ENCODE results near the gene GAPDH.
A peak's percentile ranks its signal among the peaks of the same experiment; 100 is the strongest.

GAPDH gene

DNA sequence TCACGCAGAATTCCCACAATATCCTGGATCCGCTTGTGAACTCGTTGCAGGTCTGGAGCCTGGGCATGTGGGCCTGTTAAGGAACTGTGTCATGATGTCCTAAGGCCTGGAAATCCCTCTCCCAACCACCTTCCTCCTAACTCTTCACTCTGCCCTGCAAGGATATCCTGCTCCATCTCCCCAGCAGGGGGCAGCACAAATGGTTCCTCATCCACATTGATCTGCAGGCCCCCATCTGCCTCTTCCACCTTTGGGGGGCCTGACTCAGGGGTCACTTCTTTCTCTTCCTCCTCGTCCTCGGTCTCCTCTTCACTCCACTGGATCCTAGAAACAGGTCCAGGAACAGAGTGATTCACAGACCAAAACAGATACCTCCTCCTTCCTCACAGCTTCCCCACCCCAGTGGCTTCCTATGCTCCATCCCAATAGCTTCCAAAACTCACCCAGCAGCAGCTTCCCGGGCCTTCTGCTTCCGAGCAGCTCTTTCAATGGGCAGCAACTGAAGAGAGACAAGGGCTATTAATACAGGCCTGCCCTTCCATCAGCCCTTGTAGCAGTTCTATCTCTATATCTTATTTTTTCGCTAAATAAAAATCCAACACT lies 29.2 kb downstream of the GAPDH start:
- peak; percentile 71 for DNase-seq (ENCODE audit: low read depth)

DNA sequence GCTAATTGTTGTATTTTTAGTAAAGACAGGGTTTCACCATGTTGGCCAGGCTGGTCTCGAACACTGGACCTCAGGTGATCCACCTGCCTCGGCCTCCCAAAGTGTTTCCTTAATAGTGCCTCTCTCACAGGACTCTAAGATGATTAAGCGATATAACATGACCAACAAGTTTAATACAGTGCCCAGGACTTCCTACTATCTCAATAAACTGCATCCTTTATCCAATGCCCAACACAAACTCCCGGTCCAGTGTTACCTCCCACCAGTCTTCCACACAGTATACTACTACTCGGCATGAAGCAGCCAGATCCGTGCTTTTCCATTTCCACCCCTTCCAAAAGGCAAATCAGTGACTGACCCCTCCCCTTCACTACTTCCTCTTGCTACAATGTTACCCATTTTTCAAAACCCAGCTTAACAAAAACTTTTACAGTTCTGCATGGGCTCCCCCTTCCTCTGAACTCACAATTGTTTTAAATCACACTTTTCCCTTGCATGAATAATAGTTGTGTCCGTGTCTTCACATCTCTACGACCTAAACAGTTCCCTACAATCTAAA lies 32.9 kb downstream of the GAPDH start:
- no peak for DNase-seq (ENCODE audit: low read depth)

DNA sequence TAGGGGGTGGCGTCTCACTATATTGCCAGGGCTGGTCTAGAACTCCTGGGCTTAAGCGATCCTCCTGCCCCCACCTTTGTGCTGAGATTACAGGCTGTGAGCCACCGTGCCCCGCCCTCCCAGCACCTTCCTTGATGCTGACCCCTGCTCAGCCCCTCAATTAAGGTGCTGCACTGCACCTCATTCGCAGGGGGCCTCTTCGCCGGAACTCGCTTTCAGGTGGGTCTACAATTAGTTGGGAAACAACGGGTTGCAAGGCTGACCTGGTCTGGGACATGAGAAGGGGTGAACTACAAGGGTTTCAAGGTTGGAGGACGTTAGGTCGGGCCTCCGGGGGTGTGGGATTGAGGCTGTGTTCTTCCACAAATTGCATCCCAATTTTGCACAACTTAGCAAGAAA lies 35.0 kb downstream of the GAPDH start:
- DNase-seq (ENCODE audit: low read depth), result no peak

- DNase-seq (ENCODE audit: low read depth), result no peak
These were observed 35.5 kb downstream of the GAPDH start for GRCh38 chr12:6569786-6570185.

- DNase-seq (ENCODE audit: low read depth), result peak; percentile 62
These were observed 36.1 kb downstream of the GAPDH start for GRCh38 chr12:6570264-6570887.

- DNase-seq (ENCODE audit: low read depth), result no peak
These were observed 38.7 kb downstream of the GAPDH start for GRCh38 chr12:6573001-6573400.

DNA sequence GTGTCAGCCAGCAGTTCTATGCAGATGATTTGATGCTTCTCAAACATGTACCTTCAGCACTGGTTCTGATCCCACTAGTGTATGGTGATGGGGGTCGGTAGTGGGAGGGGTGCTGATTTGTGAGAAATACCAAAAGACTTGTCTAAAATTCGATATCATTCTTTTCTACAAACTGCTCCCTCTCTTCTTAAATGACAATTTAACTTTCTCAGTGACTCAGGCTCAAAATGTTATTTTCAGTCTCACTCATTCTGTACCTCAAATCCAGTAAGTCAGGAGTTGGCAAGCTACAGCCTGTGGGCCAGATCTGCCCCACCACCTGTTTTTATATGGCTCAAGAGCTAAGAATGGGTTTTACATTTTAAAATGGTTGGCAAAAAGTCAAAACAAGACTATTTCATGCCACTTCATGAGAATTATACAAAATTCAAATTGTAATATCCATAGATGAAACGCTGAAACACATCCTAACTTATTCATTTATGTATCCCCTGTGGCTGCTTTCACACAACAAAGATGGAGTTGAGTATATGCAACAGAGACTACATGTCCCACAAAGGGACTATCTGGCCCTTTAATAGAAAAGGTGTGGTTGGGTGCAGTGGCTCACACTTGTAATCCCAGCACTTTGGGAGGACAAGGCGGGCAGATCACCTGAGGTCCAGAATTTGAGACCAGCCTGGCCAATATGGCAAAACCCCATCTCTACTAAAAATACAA lies 40.4 kb downstream of the GAPDH start:
- no peak for DNase-seq (ENCODE audit: low read depth)

DNA sequence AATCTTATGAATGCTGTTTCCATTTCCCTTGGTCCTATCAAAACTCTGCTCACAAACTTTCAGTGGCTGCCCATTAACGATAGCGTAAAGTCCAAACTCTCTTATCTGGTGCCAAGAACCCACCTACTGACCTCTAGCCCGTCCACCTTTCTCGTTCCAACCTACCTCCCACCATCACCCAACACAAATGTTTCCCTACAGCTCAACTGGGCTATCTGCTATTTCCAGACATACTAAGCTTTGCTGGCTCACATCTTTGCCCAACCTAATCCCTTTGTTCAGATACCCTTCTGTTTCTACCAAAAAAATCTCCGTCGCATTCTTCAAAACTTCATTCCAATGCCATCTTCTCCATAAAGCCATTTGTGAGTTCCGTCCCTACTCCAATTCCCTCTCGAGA lies 41.3 kb downstream of the GAPDH start:
- DNase-seq (ENCODE audit: low read depth), result no peak

- no peak for DNase-seq (ENCODE audit: low read depth)
These were observed 47.9 kb downstream of the GAPDH start for GRCh38 chr12:6582196-6582595.

GRCh38 chr12:6582959-6583358 lies 48.6 kb downstream of the GAPDH start:
- DNase-seq (ENCODE audit: low read depth), result no peak

DNA sequence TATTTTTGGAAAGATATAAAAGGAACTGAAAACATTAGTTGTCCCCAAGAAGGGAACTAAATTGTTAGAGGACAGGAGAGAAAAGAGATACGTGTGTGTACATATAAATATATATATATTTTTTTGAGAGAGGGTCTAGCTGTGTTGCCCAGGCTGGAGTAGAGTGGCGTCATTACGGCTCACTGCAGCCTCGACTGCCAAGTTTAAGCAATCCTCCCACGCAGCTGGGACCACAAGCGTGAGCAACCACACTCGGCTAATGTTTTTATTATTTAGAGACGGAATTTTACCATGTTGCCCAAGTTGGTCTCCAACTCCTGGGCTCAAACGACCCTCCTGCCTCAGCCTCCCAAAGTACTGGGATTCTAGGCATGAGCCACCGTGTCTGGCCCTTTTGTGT lies 50.0 kb downstream of the GAPDH start:
- DNase-seq (ENCODE audit: low read depth), result no peak

GRCh38 chr12:6586569-6586968 lies 52.3 kb downstream of the GAPDH start:
- peak; percentile 25 for DNase-seq (ENCODE audit: low read depth)
